Measurements from ENCODE around the gene ZNF516. TPM values are rescaled to one million over a fixed set of nuclear protein-coding genes. Genes with fewer than 3 reads are reported as not detected.

ZNF516 gene
- total RNA-seq, 1 donor from 2014 or later: 14.0 TPM

GRCh38 chr18:76518123-76518859 lies 23.2 kb upstream of the ZNF516 start:
- ATAC-seq (peak; percentile 86), DNase-seq (peak; percentile 68)
- intact Hi-C loops (cut with micrococcal nuclease): no loop called here

- intact Hi-C loops (cut with micrococcal nuclease): no loop called here
- DNase-seq: no peak
- no peak for ATAC-seq
Observed at GRCh38 chr18:76515576-76515975, 20.5 kb upstream of the ZNF516 start.

- intact Hi-C loops (cut with micrococcal nuclease): no loop called here
- ATAC-seq: no peak
- no peak for DNase-seq
Observed at GRCh38 chr18:76514573-76514972, 19.5 kb upstream of the ZNF516 start.

- ATAC-seq: no peak
- intact Hi-C loops (cut with micrococcal nuclease): no loop called here
- no peak for DNase-seq
Observed at GRCh38 chr18:76507830-76508385, 12.9 kb upstream of the ZNF516 start.

GRCh38 chr18:76506974-76507764 lies 12.1 kb upstream of the ZNF516 start:
- DNase-seq: no peak

GRCh38 chr18:76506395-76506794 lies 11.4 kb upstream of the ZNF516 start:
- no peak for ATAC-seq
- no peak for DNase-seq
- intact Hi-C loops (cut with micrococcal nuclease): no loop called here

More at GRCh38 chr18:76506974-76507764, 12.1 kb upstream of the ZNF516 start:
- ATAC-seq: no peak
- intact Hi-C loops (cut with micrococcal nuclease): no loop called here

- intact Hi-C loops (cut with micrococcal nuclease): no loop called here
- DNase-seq: no peak
- ATAC-seq: no peak
Observed at GRCh38 chr18:76505614-76506013, 10.6 kb upstream of the ZNF516 start.

- DNase-seq (no peak), ATAC-seq (no peak)
- intact Hi-C loops (cut with micrococcal nuclease): no loop called here
Observed at GRCh38 chr18:76504749-76505148, 9.7 kb upstream of the ZNF516 start.

GRCh38 chr18:76503649-76504386 lies 8.8 kb upstream of the ZNF516 start:
- intact Hi-C loops (cut with micrococcal nuclease): no loop called here
- peak; percentile 29 for ATAC-seq
- no peak for DNase-seq

- ATAC-seq (no peak), DNase-seq (no peak)
- intact Hi-C loops (cut with micrococcal nuclease): no loop called here
Observed at GRCh38 chr18:76502551-76502950, 7.5 kb upstream of the ZNF516 start.

GRCh38 chr18:76499637-76500340 lies 4.7 kb upstream of the ZNF516 start:
- no peak for ATAC-seq
- intact Hi-C loops (cut with micrococcal nuclease): no loop called here
- DNase-seq: no peak

- intact Hi-C loops (cut with micrococcal nuclease): no loop called here
- DNase-seq: no peak
- ATAC-seq: no peak
Observed at GRCh38 chr18:76499021-76499420, 4.0 kb upstream of the ZNF516 start.

GRCh38 chr18:76498064-76498463 lies 3.0 kb upstream of the ZNF516 start:
- intact Hi-C loops (cut with micrococcal nuclease): no loop called here
- ATAC-seq (no peak), DNase-seq (no peak)

- intact Hi-C loops (cut with micrococcal nuclease): no loop called here
- no peak for DNase-seq
- no peak for ATAC-seq
Observed at GRCh38 chr18:76497021-76497420, 2.0 kb upstream of the ZNF516 start.

- DNase-seq (peak; percentile 81), ATAC-seq (peak; percentile 19)
- intact Hi-C loops (cut with micrococcal nuclease): no loop called here
Observed at GRCh38 chr18:76496194-76496890, 1.3 kb upstream of the ZNF516 start.

GRCh38 chr18:76495435-76496193 lies 572 bp upstream of the ZNF516 start:
- DNase-seq (peak; percentile 52), ATAC-seq (peak; percentile 18)
- intact Hi-C loops (cut with micrococcal nuclease): no loop called here

- DNase-seq (peak; percentile 53), ATAC-seq (no peak)
- intact Hi-C loops (cut with micrococcal nuclease): loop anchor here (5.0 kb wide), 1 partner anchor 42 kb away; no protein-coding TSS in a partner anchor
Observed at GRCh38 chr18:76494231-76495005, 624 bp downstream of the ZNF516 start.
